Measurements from ENCODE around the gene ASMTL.
"Not testable (repeated sequence)": the region's sequence is repeated elsewhere in the genome, so short reads cannot be mapped to it uniquely, and the experiment has no call there.

Gene ASMTL

DNA sequence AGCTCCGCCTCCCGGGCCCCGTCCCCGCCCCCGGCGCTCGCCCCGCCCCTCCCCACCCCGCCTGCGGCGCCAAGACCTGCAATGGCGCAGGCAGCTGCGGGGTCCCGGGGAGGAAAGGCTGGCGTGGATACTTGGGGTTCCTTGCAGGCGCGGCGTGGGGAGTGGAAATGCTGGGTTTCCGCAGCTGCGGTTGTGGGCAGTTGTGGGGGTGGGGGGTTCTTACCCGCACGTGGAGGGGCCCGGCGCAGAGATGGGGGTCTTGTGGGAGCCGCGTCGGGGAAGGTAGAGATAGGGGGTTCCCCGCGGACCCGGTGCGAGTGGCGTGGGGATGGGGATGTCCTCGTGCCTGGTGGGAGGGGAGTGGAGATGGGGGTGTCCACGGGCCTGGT lies 680 bp upstream of the ASMTL start:
- DNase-seq, result no peak

DNA sequence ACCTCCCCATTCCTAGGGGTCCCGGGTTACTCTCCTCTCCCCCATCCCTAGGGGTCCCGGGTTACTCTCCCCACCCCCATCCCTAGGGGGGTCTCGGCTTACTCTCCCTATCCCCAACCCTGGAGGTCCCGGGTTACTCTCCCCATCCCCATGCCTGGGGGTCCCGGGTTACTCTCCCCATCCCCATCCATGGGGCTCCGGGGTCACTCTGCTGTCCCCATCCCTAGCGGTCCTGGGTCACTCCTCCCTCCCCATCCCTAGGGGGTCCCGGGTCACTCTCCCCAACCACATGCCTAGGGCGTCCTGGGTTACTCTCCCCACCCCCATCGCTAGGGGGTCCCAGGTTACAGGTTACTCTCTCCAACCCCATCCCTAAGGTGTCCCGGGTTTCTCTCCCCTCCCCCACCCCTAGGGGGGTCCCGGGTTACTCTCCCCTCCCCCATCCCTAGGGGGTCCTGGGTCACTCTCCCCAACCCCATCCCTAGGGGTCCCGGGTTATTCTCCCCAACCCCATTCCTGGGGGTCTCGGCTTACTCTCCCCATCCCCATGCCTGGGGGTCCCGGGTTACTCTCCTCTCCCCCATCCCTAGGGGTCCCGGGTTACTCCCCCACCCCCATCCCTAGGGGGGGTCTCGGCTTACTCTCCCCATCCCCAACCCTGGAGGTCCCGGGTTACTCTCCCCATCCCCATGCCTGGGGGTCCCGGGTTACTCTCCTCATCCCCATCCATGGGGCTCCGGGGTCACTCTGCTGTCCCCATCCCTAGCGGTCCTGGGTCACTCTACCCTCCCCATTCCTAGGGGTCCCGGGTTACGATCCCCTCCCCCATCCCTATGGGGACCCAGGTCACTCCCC lies 821 bp downstream of the ASMTL start:
- no peak for DNase-seq

- DNase-seq, result no peak
These were observed 1.5 kb downstream of the ASMTL start for GRCh38 chrX:1451251-1451660.

DNA sequence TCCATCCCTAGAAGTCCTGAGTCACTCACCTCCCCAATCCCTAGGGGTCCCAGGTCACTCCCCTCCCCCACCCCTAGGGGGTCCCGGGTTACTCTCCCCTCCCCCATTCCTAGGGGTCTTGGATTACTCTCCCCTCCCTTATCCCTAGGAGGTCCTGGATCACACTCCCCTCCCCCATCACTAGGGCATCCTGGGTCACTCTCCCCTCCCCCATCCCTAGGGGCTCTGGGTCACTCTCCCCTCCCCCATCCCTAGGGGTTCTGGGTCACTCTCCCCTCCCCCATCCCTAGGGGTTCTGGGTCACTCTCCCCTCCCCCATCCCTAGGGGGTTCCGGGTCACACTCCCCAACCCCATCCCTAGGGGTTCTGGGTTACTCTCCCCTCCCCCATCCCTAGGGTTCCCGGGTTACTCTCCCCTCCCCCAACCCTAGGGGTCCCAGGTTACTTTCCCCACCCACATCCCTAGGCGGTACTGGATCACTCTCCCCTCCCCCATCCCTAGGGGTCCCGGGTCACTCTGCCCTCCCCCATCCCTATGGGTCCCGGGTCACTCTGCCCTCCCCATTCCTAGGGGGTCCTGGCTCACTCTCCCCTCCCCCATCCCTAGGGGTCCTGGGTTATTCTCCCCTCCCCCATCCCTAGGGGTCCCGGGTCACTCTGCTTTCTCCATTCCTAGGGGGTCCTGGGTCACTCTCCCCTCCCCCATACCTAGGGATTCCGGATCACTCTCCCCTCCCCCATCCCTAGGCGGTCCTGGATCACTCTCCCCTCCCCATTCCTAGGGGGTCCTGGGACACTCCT lies 2.1 kb downstream of the ASMTL start:
- no peak for DNase-seq

GRCh38 chrX:1449823-1450149 lies 2.9 kb downstream of the ASMTL start:
- no peak for DNase-seq

- DNase-seq, result no peak
These were observed 3.5 kb downstream of the ASMTL start for GRCh38 chrX:1449036-1449822.

DNA sequence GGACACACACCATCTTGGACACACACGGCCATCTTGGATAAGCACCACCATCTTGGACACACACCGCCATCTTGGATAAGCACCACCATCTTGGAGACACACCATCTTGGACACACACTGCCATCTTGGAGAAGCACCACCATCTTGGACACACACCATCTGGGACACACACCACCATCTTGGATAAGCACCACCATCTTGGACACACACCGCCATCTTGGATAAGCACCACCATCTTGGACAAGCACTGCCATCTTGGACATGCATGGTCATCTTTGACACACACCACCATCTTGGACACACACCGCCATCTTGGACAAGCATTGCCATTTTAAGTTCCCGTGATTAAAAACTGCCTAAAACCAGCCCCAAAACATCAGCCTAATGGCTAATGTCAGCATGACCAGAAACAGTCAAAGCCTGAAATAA lies 4.1 kb downstream of the ASMTL start:
- not testable (repeated sequence) for DNase-seq

DNA sequence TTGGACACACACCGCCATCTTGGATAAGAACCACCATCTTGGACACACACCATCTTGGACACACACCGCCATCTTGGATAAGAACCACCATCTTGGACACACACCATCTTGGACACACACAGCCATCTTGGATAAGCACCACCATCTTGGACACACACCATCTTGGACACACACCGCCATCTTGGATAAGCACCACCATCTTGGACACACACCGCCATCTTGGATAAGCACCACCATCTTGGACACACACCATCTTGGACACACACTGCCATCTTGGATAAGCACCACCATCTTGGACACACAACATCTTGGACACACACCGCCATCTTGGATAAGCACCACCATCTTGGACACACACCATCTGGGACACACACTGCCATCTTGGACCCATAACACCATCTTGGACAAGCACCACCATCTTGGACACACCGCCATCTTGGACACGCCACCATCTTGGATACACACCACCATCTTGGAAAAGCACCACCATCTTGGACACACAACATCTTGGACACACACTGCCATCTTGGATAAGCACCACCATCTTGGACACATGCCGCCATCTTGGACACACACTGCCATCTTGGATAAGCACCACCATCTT lies 4.6 kb downstream of the ASMTL start:
- not testable (repeated sequence) for DNase-seq

- DNase-seq, result not testable (repeated sequence)
These were observed 5.4 kb downstream of the ASMTL start for GRCh38 chrX:1446984-1447968.

DNA sequence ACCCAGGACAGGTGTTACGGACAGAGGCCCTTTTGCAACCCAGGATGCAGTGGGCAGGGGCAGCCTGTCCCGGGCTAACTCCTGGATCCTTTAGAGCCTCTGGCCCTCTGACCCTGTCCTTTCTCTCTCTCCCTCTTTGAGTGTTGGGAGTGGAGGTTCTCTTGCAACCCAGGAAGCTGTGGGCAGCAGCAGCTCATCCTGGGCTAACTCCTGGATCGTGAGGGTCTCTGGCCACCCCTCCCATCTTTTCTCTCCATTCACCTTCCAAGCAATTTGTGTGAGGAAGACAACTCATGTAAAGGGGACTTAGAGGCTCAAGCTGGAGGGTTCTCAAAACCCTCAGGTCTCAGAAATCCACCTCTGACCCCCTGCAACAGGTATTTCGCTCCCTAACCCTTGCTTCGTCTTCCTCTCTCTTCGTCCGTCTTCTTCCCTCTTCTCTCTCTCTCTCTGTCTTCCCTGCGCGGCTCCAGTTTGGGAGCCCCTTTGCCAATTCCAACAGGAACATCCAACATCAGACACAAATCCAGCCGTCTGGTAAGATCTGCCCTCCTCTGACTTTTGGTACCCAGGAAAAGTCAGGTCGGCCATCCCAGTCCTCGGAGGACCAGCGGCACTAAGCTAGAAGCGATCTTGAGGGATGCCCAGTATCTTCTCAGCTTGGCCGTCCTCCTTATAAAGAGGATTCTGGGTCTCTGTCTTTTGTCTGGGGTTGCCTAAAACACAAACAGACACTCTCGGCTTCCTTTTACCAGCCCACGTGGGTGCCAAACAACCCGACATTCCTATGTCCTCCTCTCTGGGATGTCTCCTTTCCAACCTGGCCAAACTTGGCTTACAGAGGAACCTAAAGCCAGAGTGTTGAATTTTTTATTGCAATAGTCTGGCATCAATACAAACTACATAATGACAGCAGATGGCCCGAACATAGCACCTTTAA lies 7.9 kb downstream of the ASMTL start:
- DNase-seq, result no peak

DNA sequence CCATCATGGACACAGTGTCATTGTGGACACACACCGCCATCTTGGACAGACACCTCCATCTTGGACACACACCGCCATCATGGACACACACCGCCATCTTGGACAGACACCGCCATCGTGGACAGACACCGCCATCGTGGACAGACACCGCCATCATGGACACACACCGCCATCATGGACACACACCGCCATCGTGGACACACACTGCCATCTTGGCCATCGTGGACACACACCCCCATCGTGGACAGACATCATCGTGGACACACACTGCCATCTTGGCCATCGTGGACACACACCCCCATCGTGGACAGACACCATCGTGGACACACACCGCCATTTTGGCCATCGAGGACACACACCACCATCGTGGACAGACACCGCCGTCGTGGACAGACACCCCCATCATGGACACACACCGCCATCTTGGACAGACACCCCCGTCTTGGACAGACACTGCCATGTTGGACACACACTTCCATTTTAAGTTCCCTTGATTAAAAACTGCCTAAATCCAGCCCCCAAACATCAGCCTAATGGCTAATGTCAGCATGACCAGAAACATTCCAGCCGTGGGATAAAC lies 9.1 kb downstream of the ASMTL start:
- no peak for DNase-seq

GRCh38 chrX:1442724-1443367 lies 9.9 kb downstream of the ASMTL start:
- DNase-seq, result no peak

DNA sequence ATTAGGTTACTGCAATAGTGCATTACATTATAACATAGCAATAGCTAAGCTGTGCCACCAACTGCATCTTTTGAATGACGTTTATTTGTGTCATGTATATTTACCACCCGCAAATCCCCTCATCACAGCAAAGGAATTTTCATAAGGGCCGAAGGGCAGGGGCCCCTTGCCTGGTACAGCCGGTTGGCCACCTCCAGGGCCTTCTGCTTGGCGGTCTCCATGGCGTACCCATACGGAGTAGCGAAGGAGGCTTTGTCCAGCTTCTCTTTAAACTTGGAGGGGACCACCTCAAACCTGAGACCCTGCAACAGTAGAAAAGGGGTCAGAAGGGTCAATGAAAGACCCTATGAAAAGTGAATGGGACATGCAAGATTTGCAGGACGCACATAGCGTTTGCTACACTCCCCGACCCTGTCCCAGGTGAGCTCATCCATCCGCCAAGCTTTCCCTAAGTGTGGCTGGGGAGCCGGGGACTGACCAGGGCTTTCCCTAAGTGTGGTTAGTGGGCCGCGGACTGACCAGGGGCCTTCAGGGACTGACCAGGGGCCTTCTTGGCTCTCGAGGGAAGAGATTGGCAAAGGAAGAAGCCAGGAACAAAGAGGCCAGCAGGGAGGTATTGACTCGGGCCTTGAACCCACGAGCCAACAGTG lies 10.6 kb downstream of the ASMTL start:
- DNase-seq, result no peak

- no peak for DNase-seq
These were observed 12.2 kb downstream of the ASMTL start for GRCh38 chrX:1440506-1440905.

DNA sequence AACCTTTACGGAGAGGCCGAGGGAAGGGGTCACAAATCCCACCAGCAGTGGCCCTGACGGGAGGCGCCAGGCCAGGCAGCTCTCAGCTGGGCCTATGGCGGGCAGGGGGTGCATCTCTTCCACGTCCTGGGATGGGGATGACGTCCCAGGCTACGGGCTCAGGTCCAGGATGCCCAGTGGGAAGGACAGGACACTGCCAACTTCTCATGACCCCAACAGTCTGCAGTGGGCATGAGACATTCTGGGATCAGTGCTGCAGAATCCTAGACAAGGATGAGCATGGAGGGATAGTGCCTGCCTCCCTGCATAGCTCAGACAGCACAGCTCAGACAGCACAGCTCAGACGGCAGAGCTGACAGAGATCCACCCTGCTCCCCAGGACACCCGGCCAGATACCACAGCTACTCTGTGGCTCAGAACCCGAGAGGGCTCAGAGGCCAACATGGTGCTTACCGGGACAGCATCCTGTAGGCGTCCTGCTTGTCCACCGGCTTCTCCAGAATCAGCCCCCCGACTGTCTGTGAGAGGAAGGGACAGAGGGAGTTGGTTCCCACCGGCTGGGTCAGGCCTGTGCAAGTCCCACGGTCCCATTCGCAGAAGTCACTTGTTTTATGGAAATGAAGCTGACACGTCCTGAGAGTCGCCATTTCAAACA lies 17.3 kb downstream of the ASMTL start:
- DNase-seq, result no peak

- DNase-seq, result no peak
These were observed 17.9 kb downstream of the ASMTL start for GRCh38 chrX:1434871-1435240.

DNA sequence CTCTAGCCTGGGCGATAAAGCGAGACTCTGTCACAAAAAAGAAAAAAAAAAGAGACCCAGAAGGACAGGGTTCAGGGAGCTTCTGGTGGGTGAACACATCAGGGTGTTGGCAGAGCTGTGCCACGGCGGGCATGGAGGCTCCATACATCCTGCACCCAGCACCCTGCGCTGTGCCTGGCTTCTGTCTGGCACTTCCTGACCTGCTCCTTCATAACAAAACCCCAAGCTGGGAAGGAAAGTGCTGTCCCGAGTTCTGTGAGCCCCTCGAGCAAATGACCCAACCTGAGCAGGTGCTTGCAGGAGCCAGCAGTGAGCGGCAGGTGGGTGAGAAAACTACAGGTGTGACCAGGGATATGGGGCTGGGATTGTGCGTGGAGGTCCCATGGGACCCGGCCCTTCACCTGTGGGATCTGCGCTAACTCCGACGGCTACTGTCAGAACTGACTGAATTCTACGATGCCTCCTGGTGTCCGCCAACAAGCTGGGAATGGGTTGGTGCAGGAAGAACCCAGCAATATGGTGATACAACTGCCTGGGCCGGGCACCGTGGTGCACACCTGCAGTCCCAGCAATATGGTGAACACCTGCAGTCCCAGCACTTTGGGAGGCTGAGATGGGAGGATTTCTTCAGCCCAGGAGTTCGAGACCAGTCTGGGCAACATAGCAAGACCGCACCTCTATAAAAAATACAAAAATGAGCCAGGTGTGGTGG lies 18.9 kb downstream of the ASMTL start:
- no peak for DNase-seq

- no peak for DNase-seq
These were observed 22.3 kb downstream of the ASMTL start for GRCh38 chrX:1430451-1430850.

All from amniotic stem cell (primary cell).